ENCODE results near the gene LMBRD1. TPM values are rescaled to one million over a fixed set of nuclear protein-coding genes. Genes with fewer than 3 reads are reported as not detected.

Gene LMBRD1
- total and polyA plus RNA-seq, 2 of the 8 experiments (the other 6 are each of a cell fraction or from before 2014, with no cell fraction given): 9.1 to 16.8 TPM

- no peak for TF ChIP-seq CBX8 (IDR thresholded peaks at IDR 0.05; ENCODE audit: borderline replicate concordance, low read depth, low read length)
Measured at GRCh38 chr6:69756907-69757306, 39.9 kb downstream of the LMBRD1 start (continued).

DNA sequence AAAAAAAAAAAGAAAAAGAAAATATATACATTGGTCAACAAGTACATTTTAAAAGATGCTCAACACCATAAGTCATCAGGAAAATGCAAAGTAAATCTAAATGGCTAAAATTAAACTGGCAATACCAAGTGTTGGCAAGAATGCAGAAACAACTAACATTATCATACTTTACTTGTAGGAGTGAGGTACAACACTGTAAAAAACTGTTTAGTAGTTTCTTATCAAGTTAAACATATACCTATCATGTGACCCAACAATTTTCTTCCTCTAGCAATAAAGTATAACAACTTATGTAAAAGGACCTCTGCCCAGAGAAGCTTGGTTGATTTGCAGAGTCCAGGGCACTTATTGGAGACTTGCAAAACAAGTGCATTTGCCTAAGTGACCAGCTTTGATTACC lies 40.4 kb downstream of the LMBRD1 start:
- no peak overlapping the region for H3K56ac ChIP-seq (replicated peaks; ENCODE audit: insufficient read length, low read depth, low read length)
- peaks cover 2 to 3% of the 10 kb centered on the region in 2 experiments; a peak in 1 of 4 replicates for H3K9me3 ChIP-seq (ENCODE audit: insufficient read depth in 2 of 2, low read depth in 1 of 2, low read length in 1 of 2)
- H4K5ac ChIP-seq (ENCODE audit: insufficient read length, low read depth, low read length): no peak overlapping the region
- no peak overlapping the region for H2BK5ac ChIP-seq (ENCODE audit: low read depth, low read length)
- no peak overlapping the region for H3K18ac ChIP-seq (ENCODE audit: extremely low read depth, low read length)
- no peak overlapping the region for H3K4me3 ChIP-seq (ENCODE audit: extremely low read depth in 1 of 4, insufficient read depth in 2 of 4, low read depth in 3 of 4, low read length in 4 of 4)
- POLR2A ChIA-PET (ENCODE audit: partially characterized antibody): interaction anchor here (1.0 kb wide), 1 partner anchor 40 kb away, joined by 3 read pairs; no protein-coding TSS in a partner anchor
- H4K91ac ChIP-seq (replicated peaks; ENCODE audit: insufficient read length, low read length): no peak overlapping the region
- H3K14ac ChIP-seq (ENCODE audit: insufficient read length): no peak overlapping the region
- H4K20me1 ChIP-seq (replicated peaks in 1 of 2; ENCODE audit: control insufficient read depth in 1 of 2, insufficient read depth in 2 of 2, low read length in 2 of 2): no peaks in the 10 kb centered on the region
- no peak overlapping the region for H4K8ac ChIP-seq (ENCODE audit: extremely low read depth, insufficient read depth, low read length)
- no peaks in the 10 kb centered on the region for H3K79me1 ChIP-seq (ENCODE audit: low read depth, low read length)
- H3K4me2 ChIP-seq (ENCODE audit: insufficient read depth in 1 of 2, low read depth in 2 of 2, low read length in 2 of 2): no peak overlapping the region
- no peak overlapping the region for H2BK15ac ChIP-seq (ENCODE audit: low read length)
- H2AFZ ChIP-seq (ENCODE audit: low read length): no peak overlapping the region
- H2BK20ac ChIP-seq (ENCODE audit: low read length): no peak overlapping the region
- H2BK12ac ChIP-seq (ENCODE audit: low read depth, low read length): no peak overlapping the region
- no peaks in the 10 kb centered on the region for H3K36me3 ChIP-seq (ENCODE audit: control insufficient read depth in 2 of 4, insufficient read depth in 4 of 4, low read length in 3 of 4)
- CTCF ChIA-PET (ENCODE audit: partially characterized antibody): no interaction called here
- FAIRE-seq (no peak), DNase-seq (ENCODE audit: low read depth in 1 of 2, low spot score in 2 of 2) (no peak)
- no peaks in the 10 kb centered on the region for H3K27me3 ChIP-seq (replicated peaks in 1 of 4; ENCODE audit: control insufficient read depth in 3 of 4, extremely low read depth in 1 of 4, insufficient read depth in 3 of 4, low read length in 3 of 4)
- H3K79me2 ChIP-seq (ENCODE audit: control insufficient read depth in 1 of 2, insufficient read depth in 2 of 2, low read length in 2 of 2): peaks cover 0 to 39% of the 10 kb centered on the region in 2 experiments; a peak in 3 of 4 replicates
- no peak overlapping the region for H3K4ac ChIP-seq (replicated peaks; ENCODE audit: insufficient read length, low read depth, low read length)
- H3K23ac ChIP-seq (ENCODE audit: insufficient read length): no peak overlapping the region
- no peaks in the 10 kb centered on the region; a peak in 1 of 7 replicates for H3K4me1 ChIP-seq (replicated peaks in 1 of 4; ENCODE audit: control insufficient read depth in 3 of 4, insufficient read depth in 4 of 4, low read length in 3 of 4)
- no peak overlapping the region for H2BK120ac ChIP-seq (replicated peaks; ENCODE audit: low read depth, low read length)
- H3K23me2 ChIP-seq (ENCODE audit: low read depth, low read length): no peaks in the 10 kb centered on the region
- H2AK5ac ChIP-seq (ENCODE audit: low read depth, low read length): no peak overlapping the region
- H3K27ac ChIP-seq (ENCODE audit: low read depth, low read length): no peak overlapping the region
- no peak overlapping the region for H3K9ac ChIP-seq (replicated peaks in 1 of 4; ENCODE audit: extremely low read depth in 1 of 4, low read depth in 3 of 4, low read length in 3 of 4)
- TF ChIP-seq RBBP5 (IDR thresholded peaks at IDR 0.05; ENCODE audit: borderline replicate concordance, low read depth, low read length) (no peak), HDAC2 (IDR thresholded peaks at IDR 0.05; ENCODE audit: borderline replicate concordance in 1 of 2, low read depth in 2 of 2, low read length in 2 of 2) (no peak), TEAD4 (IDR thresholded peaks at IDR 0.05; ENCODE audit: low read depth, low read length) (no peak), YY1 (IDR thresholded peaks at IDR 0.05; ENCODE audit: low read depth, low read length) (no peak), POU5F1 (IDR thresholded peaks at IDR 0.05; ENCODE audit: low read depth, low read length) (no peak), SUZ12 (IDR thresholded peaks at IDR 0.05; ENCODE audit: low read length) (no peak), EP300 (IDR thresholded peaks at IDR 0.05; ENCODE audit: borderline replicate concordance in 1 of 2, low read depth in 2 of 2, low read length in 2 of 2) (no peak), ZNF274 (IDR thresholded peaks at IDR 0.05; ENCODE audit: borderline replicate concordance, extremely low read depth, low read length) (no peak), TAF1 (IDR thresholded peaks at IDR 0.05; ENCODE audit: low read depth, low read length) (no peak), CHD1 (IDR thresholded peaks at IDR 0.05; ENCODE audit: low read depth, low read length) (no peak), CEBPB (IDR thresholded peaks at IDR 0.05; ENCODE audit: low read depth, low read length) (no peak), GTF2F1 (IDR thresholded peaks at IDR 0.05; ENCODE audit: borderline replicate concordance, low read depth, low read length) (no peak), CBX5 (IDR thresholded peaks at IDR 0.05; ENCODE audit: low read depth, low read length) (no peak)
